DMS53 treated with DMSO at 0.1 percent for 48 hours (cell line): ENCODE results near the gene ZNF579.
"Not testable (repeated sequence)": the region's sequence is repeated elsewhere in the genome, so short reads cannot be mapped to it uniquely, and the experiment has no call there.

ENCODE experiments used
- DNase-seq: peaks from one replicate; lab custom pipeline; 2025; ENCODE audit not compliant: unreplicated experiment; lab: John Stamatoyannopoulos, UW

ZNF579 gene

GRCh38 chr19:55594996-55595545 lies 14.4 kb upstream of the ZNF579 start:
- no peak for DNase-seq

GRCh38 chr19:55593096-55593772 lies 12.6 kb upstream of the ZNF579 start:
- DNase-seq = no peak

GRCh38 chr19:55592391-55593090 lies 11.9 kb upstream of the ZNF579 start:
- no peak for DNase-seq

GRCh38 chr19:55591555-55591954 lies 10.9 kb upstream of the ZNF579 start:
- DNase-seq = no peak

- DNase-seq = no peak
Observed at GRCh38 chr19:55590617-55591016, 10.0 kb upstream of the ZNF579 start.

GRCh38 chr19:55590109-55590508 lies 9.5 kb upstream of the ZNF579 start:
- DNase-seq = no peak

- no peak for DNase-seq
Observed at GRCh38 chr19:55588738-55589137, 8.1 kb upstream of the ZNF579 start.

- DNase-seq = peak; percentile 94
Observed at GRCh38 chr19:55586976-55587668, 6.5 kb upstream of the ZNF579 start.

- DNase-seq = no peak
Observed at GRCh38 chr19:55585658-55586339, 5.2 kb upstream of the ZNF579 start.

- no peak for DNase-seq
Observed at GRCh38 chr19:55584871-55585270, 4.2 kb upstream of the ZNF579 start.

- not testable (repeated sequence) for DNase-seq
Observed at GRCh38 chr19:55583897-55584296, 3.2 kb upstream of the ZNF579 start.

GRCh38 chr19:55582284-55582683 lies 1.6 kb upstream of the ZNF579 start:
- not testable (repeated sequence) for DNase-seq

- peak; percentile 82 for DNase-seq
Observed at GRCh38 chr19:55581823-55582223, 1.2 kb upstream of the ZNF579 start.

- peak; percentile 55 for DNase-seq
Observed at GRCh38 chr19:55581145-55581822, 636 bp upstream of the ZNF579 start.

- no peak for DNase-seq
Observed at GRCh38 chr19:55579766-55580621, 654 bp downstream of the ZNF579 start.

GRCh38 chr19:55578761-55579747 lies 1.6 kb downstream of the ZNF579 start:
- DNase-seq = no peak

GRCh38 chr19:55578031-55578760 lies 2.5 kb downstream of the ZNF579 start:
- DNase-seq = no peak

- no peak for DNase-seq
Observed at GRCh38 chr19:55576746-55577145, 3.9 kb downstream of the ZNF579 start.
